Nephron (organoid): ENCODE data around the gene AQP4.

Experiments
- H3K27ac Mint-ChIP-seq, 3 experiments: 2 replicates each; pipeline ENCODE4 v1.8.0; 2020; ENCODE audit warnings: mixed read lengths in 3 of 3, mild to moderate bottlenecking in 2 of 3, moderate library complexity in 1 of 3
- H3K27me3 Mint-ChIP-seq: 2 replicates; pipeline ENCODE4 v1.8.0; 2021; ENCODE audit warnings: low read depth, mild to moderate bottlenecking, moderate library complexity, mixed read lengths
- H3K36me3 Mint-ChIP-seq: 2 replicates; pipeline ENCODE4 v1.8.0; 2020; ENCODE audit warnings: low read depth, mixed read lengths
- H3K4me1 Mint-ChIP-seq: 2 replicates; pipeline ENCODE4 v1.8.0; 2020; ENCODE audit warnings: mixed read lengths
- H3K4me3 Mint-ChIP-seq, 3 experiments: 2 replicates each; pipeline ENCODE4 v1.8.0; 2020; ENCODE audit warnings: mild to moderate bottlenecking in 3 of 3, mixed read lengths in 3 of 3, moderate library complexity in 2 of 3
- H3K9me3 Mint-ChIP-seq: 2 replicates; pipeline ENCODE4 v1.8.0; 2020; ENCODE audit warnings: mixed read lengths
- CTCF ChIP-seq, 3 experiments: fragments of 200-600 bp; sonication (generic); IDR thresholded peaks; one replicate each; pipeline ENCODE4 v1.5.0; 2021; ENCODE audit warnings: antibody characterized with exemption in 3 of 3; ENCODE audit not compliant: unreplicated experiment in 3 of 3

Gene AQP4

GRCh38 chr18:26865557-26865956 is at the start of gene AQP4:
TSS of gene AQP4 (minus strand) at chr18:26865707. CDS start at chr18:26865689, 18 bp downstream.
- peaks cover 55% of the 10 kb centered on the region for H3K4me1 Mint-ChIP-seq
- peak within 1 kb of the TSS; percentile 19 to 54 (median 32) for H3K27ac Mint-ChIP-seq
- no peaks in the 10 kb centered on the region for H3K36me3 Mint-ChIP-seq

GRCh38 chr18:26911840-26912239 is 46.3 kb upstream of the AQP4 start:
- H3K4me3 Mint-ChIP-seq = no peak overlapping the region
- no peaks in the 10 kb centered on the region for H3K27me3 Mint-ChIP-seq
- peak overlapping the region; percentile 29 to 94 (median 45) for H3K27ac Mint-ChIP-seq
- peaks cover 2% of the 10 kb centered on the region for H3K9me3 Mint-ChIP-seq
- peaks cover 36% of the 10 kb centered on the region for H3K4me1 Mint-ChIP-seq
- H3K36me3 Mint-ChIP-seq = no peaks in the 10 kb centered on the region
- no peak for TF ChIP-seq CTCF (IDR thresholded peaks at IDR 0.05; ENCODE audit: unreplicated experiment in 3 of 3)

More at GRCh38 chr18:26865557-26865956, at the start of gene AQP4:
- TF ChIP-seq CTCF (IDR thresholded peaks at IDR 0.05; ENCODE audit: unreplicated experiment in 3 of 3) = no peak
- H3K4me3 Mint-ChIP-seq = peak within 1 kb of the TSS; percentile 53 to 61 (median 61)
- H3K27me3 Mint-ChIP-seq = peaks cover 40% of the 10 kb centered on the region
- H3K9me3 Mint-ChIP-seq = no peaks in the 10 kb centered on the region

- H3K4me3 Mint-ChIP-seq = no peak overlapping the region
- TF ChIP-seq CTCF (IDR thresholded peaks at IDR 0.05; ENCODE audit: unreplicated experiment in 3 of 3) = no peak
- peaks cover 36% of the 10 kb centered on the region for H3K4me1 Mint-ChIP-seq
- H3K9me3 Mint-ChIP-seq = peaks cover 12% of the 10 kb centered on the region
- peak overlapping the region in 2 of 3 experiments; percentile 9 to 52 for H3K27ac Mint-ChIP-seq
- H3K27me3 Mint-ChIP-seq = no peaks in the 10 kb centered on the region
- no peaks in the 10 kb centered on the region for H3K36me3 Mint-ChIP-seq
Observed at GRCh38 chr18:26909599-26910290, 44.2 kb upstream of the AQP4 start.

- peaks cover 4% of the 10 kb centered on the region for H3K36me3 Mint-ChIP-seq
- H3K9me3 Mint-ChIP-seq = peaks cover 19% of the 10 kb centered on the region
- peaks cover 3% of the 10 kb centered on the region for H3K27me3 Mint-ChIP-seq
- no peak overlapping the region for H3K4me3 Mint-ChIP-seq
- no peak overlapping the region for H3K27ac Mint-ChIP-seq
- TF ChIP-seq CTCF (IDR thresholded peaks at IDR 0.05; ENCODE audit: unreplicated experiment in 3 of 3) = no peak
- H3K4me1 Mint-ChIP-seq = peaks cover 32% of the 10 kb centered on the region
Observed at GRCh38 chr18:26908906-26909305, 43.4 kb upstream of the AQP4 start.

- no peak overlapping the region for H3K27ac Mint-ChIP-seq
- H3K27me3 Mint-ChIP-seq = peaks cover 3% of the 10 kb centered on the region
- H3K4me1 Mint-ChIP-seq = no peaks in the 10 kb centered on the region
- H3K4me3 Mint-ChIP-seq = no peak overlapping the region
- peaks cover 34% of the 10 kb centered on the region for H3K9me3 Mint-ChIP-seq
- H3K36me3 Mint-ChIP-seq = peaks cover 4% of the 10 kb centered on the region
- no peak for TF ChIP-seq CTCF (IDR thresholded peaks at IDR 0.05; ENCODE audit: unreplicated experiment in 3 of 3)
Observed at GRCh38 chr18:26902291-26902690, 36.8 kb upstream of the AQP4 start.

GRCh38 chr18:26901020-26901419 is 35.5 kb upstream of the AQP4 start:
- no peak overlapping the region for H3K27ac Mint-ChIP-seq
- TF ChIP-seq CTCF (IDR thresholded peaks at IDR 0.05; ENCODE audit: unreplicated experiment in 3 of 3) = no peak
- H3K9me3 Mint-ChIP-seq = peaks cover 29% of the 10 kb centered on the region
- no peak overlapping the region for H3K4me3 Mint-ChIP-seq
- peaks cover 3% of the 10 kb centered on the region for H3K27me3 Mint-ChIP-seq
- peaks cover 4% of the 10 kb centered on the region for H3K36me3 Mint-ChIP-seq
- H3K4me1 Mint-ChIP-seq = no peaks in the 10 kb centered on the region
